Stimulated activated CD4-positive, alpha-beta T cell treated with anti-CD3 and anti-CD28 coated beads, Interleukin-12 subunit alpha, Interleukin-12 subunit beta, amount 100 ng/mL, for 48 hours (primary cell): ENCODE results near the gene ATF6.
"Not testable (repeated sequence)": the region's sequence is repeated elsewhere in the genome, so short reads cannot be mapped to it uniquely, and the experiment has no call there.

Experiments
- DNase-seq, 3 donors: peaks; one replicate each; pipeline ENCODE4 v3.0.0-alpha.2; 2020; ENCODE audit warnings: low read depth in 2 of 3, low spot score in 1 of 3

Gene ATF6

DNA sequence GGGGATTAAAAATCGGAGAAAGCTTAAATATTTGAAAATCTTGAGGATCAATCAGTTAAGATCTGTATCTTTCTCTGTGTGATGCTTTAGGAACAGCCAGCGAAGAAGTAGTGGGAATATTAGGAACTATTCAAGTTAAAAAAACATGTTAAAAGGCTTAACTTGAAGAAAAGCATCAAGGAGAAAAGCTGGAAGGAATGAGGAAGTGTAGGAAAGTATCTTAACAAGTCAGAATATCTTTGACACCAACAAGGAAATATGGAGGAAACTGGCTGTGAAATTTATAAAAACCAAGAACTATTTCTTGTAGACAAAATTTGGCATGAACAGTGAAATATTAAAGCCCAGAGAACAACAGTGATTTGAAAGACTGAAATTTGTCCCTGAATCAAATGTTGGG is 60.4 kb downstream of the ATF6 start:
- no peak for DNase-seq

DNA sequence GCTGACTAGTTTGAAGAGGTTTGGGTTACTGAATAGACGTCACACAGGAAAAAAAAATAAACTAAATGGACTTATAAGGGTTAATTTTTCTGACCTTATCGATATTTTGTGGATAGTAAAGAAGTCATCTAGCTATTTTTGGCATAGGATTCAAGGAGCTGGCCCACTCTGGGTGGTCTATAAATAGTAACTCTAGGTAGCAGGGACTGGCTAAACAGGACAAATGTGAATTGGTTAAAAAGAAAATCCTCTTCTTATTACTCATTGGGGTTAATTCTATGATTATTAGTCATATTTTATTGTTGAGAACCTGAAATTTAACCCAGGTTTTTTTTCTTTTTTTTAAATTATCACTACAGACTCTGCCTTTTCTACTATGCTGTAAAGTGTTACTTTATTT is 61.7 kb downstream of the ATF6 start:
- no peak for DNase-seq

DNA sequence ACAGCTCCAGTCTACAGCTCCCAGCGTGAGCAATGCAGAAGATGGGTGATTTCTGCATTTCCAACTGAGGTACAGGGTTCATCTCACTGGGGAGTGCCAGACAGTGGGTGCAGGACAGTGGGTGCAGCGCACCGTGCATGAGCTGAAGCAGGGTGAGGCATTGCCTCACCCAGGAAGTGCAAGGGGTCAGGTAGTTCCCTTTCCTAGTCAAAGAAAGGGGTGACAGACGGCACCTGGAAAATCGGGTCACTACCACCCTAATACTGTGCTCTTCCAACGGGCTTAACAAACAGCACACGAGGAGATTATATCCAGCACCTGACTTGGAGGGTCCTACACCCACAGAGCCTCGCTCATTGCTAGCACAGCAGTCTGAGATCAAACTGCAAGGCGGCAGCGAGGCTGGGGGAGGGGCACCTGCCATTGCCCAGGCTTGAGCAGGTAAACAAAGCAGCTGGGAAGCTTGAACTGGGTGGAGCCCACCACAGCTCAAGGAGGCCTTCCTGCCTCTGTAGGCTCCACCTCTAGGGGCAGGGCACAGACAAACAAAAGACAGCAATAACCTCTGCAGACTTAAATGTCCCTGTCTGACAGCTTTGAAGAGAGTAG is 66.3 kb downstream of the ATF6 start:
- not testable (repeated sequence) for DNase-seq

DNA sequence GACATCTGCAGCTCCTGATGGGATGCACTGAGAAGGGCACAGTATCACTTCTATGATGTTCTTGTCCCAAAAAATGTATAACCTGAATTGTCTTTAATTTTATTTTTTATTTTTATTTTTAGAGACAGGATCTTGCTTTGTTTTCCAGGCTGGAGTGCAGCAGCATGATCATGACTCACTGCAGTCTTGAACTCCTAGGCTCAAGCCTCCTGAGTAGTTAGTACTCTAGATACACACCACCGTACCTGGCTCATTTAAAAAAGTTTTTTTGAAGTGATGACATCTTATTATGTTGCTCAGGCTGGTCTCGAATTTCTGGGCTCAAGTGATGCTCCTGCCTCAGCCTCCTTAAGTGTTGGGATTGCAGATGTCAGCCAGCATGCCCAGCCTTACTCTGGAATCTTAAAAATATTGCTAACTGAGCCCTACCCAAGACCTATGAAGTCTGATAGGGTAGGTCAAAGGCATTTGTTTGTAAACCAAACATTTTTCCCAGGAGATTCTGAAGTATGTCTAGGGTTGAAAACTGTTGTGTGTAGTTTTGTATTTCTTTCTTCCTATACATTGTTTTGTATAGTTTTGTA is 68.9 kb downstream of the ATF6 start:
- no peak for DNase-seq

DNA sequence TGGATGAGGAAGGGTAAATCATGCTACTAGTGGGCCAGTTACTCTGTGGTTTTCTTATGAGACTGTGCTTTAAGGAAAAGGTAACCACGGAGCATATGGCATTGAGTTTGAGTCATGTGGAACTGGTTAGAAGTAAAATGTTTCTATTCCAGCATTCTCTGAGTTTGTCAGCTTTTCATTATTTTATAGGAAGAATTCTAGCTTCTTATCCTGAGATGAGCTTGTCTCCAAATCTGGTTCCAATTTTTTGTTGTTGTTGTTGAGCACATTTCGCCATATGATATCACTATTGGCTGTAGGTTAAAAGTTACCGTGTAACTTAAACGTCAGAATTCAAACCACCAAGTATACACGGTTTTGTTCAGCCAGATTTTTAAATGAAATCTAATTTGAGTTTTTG is 69.9 kb downstream of the ATF6 start:
- DNase-seq = no peak

DNA sequence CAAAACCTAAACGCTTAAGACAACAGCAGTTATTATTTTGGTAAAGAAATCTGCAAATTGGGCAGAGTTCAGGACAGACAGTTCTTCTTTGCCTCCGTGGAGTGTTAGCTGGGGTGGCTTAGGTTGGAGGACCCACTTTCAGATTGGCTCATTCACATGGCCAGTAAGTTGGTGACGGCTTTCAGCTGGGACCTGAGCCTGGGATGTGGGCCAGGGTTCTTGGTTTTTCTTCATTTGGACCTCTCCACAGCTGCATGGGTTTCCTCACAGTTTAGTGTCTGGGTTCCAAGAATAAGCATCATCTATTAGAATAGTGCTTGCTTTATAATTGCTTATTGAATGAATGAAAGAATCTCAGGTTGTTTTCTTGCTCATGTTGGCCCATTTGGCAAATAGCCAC is 72.2 kb downstream of the ATF6 start:
- DNase-seq = no peak

DNA sequence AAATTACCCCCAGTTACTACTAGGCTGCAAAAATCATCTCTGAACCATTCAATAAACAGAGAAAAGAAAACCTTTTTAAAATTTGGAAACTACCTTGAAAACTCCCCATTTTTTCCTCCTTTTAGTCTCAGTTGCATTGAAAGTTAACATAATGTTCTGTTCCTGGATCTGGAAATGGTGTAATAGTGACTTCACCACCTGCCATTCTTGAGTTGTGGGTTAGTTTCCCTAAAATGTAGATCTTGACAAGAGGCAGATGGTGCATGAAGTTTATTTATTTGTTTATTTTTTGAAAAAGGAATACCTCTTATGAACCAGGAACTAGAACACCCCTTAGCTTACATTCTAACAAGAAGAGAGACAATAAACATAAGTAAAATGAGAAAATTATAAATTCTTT is 72.8 kb downstream of the ATF6 start:
- no peak for DNase-seq

DNA sequence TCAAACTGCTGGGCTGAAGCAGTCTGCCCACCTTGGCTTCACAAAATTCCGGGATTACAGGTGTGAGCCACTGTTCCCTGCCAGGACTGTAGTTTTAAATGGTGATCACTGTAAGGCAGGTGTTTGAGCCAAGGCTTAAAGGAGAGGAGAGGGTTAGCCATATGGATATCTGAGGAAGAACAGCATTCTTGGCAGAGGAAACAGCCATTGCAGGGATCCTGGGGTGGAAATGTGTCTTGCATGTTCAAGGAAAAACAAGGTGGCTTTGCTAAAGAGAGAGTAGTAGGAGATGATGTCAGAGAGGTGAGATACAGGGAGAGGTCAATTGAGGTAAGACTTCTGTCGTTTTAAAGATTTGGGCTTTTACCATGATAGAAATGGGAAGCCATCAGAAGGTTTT is 73.5 kb downstream of the ATF6 start:
- DNase-seq = no peak

DNA sequence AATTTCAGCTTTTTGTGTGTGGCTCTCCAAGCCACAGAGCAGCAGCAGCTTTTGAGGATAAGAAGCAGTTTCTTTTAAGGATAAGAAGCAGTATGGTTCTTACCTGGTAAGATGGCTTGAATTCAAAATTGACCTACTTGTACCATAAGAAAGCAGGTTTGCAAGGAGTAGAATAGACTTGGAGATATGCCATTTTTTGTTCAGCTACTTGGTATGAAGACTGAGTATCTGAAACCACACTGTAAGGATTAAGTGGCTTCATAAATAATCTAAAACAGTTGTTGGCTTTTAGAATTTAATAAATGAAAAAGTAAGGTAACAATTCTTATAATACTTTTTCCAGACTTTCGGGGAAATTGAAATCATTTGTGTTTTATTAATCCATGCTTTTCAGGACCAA is 74.2 kb downstream of the ATF6 start:
- no peak for DNase-seq

DNA sequence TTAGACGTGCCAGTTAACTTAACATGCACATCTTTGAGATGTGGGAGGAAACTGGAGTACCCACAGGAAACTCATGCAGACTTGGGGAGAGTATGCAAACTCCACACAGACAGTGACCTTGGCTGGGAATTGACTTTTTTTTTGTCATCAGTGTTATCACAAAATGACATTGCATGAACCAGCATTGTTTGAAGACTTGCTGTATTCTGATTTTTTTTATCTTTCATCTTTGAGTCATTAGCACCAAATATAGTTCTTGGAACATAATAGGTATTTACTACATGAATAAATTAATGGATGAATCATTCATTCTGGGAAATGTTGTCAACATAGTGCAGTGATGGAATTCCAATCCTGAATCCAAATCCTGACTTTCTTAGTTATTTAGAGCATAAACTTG is 77.0 kb downstream of the ATF6 start:
- no peak for DNase-seq

DNA sequence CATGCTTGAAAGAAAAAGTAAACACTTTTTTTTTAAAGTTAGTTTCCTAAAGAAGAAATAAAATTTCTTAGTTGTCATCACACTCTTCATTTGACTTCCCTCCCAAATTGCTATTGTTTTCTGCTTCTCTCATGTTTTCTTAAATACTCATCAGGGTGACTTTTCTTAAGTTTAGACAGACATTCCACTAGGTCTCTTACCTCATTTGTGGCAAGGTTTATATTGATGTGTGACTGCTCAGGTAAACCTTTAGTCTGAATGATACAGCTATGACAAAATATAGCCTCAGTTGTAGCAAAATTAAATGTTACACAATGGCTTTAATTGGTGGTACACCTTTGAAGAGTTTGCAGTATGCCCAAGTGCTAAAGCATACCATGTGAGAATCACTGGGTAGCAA is 78.6 kb downstream of the ATF6 start:
- no peak for DNase-seq

DNA sequence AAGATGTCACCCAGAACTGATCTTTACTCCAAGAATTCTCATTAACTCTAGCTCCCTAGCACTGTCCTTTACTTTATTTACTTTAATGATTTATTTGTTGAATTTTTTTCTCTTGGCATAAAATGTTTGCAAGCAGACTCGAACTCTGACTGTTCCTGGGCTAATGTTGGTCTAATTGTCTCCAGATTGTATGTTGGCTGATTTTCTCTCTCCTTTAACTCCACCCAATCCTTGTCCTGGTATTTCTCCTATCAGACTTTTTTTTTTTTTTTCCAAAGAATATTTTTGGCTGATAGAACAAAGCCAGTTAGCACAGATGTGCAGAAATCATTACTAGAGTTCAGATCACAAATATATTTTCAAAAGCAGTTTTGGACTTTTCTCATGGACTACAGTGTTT is 82.6 kb downstream of the ATF6 start:
- no peak for DNase-seq

DNA sequence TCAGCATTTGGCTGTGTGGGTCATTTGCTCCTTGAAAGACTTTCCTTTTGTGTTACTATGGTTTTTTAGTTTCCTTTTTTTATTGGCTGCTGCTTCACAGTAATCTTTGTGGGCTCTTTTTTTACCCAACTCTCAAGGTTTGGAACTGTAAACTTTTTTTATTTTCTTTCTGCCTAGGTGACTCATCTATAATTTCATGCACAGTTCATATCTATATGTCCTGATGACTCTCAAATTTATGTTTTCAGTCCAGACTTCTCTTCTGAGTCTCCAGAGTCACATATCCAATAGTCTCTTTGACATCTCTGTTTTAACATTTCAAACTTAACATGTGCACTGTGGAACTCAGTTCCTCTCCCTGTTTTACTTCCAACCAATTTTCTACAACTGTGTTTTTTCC is 83.4 kb downstream of the ATF6 start:
- DNase-seq = no peak

DNA sequence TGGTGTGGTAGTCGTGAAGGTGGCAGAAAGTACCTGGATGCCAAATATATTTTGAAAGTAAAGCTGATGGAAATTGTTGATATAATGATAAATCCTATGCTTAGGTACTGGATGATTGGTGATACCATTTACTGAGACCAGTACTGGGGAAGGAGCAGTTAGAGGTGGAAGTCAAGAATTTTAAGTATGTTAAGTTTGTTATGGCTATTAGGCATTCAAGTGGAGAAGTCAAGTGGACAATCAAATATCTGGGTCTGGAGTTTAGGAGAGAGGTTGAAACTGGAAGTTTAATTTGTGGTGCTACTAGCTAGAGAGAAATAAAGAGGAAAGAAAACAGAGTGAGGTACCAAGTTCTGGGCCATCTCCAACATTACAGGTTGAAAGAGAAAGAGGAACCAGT is 89.1 kb downstream of the ATF6 start:
- DNase-seq = no peak

DNA sequence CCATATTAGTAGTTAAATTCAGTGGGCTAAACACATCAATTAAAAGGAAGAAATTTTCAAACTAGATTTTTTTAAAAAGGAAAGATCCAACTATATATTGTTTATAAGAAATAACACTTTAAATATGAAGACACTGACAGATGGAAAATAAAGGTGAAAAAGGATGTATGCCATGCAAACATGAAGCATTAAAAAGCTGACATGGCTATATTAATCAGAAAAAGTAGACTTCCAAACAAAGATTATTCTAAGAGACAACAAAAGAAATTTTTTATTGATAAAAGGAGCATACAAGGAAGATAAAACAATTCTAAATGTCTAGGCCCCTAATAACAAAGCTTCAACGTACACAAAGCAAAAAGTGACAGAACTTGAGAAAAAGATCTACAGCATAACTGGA is 92.2 kb downstream of the ATF6 start:
- DNase-seq = no peak

DNA sequence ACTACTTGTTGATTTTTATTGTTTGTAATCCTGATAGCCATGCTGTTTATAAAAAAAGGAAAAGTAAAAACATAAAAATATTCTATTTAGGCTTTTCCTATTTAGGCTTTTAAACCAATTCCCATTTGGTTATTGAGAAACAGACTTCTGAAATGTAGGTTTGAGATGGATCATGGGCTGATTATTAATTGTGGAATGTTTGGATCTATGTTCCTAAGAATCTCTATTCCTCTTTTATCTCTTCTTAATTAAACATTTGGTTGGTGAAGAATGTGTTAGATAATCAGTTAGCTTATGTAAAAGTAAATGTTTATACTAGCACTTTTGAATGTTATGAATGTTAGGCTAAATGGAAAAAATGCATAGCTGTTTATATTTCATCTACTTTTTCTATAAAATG is 97.4 kb downstream of the ATF6 start:
- DNase-seq = no peak

DNA sequence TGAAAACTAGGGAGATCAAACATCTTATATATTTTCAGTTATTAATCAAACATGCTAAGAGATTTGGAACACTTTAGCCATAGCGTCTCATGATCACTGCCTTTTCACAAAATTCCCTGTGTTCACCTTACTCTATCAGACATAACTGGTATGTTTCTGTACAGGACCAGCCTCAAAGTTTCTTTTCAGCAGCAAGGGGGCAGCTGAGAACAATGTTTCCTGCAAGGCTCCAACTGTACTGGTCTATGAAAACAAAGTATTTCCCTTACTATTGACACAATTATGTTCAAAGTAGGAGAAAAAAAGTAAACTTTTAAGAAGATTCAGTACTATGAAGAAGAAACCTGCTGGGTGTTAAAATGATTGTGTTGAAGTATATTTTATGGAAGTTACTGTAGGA is 98.5 kb downstream of the ATF6 start:
- no peak for DNase-seq

DNA sequence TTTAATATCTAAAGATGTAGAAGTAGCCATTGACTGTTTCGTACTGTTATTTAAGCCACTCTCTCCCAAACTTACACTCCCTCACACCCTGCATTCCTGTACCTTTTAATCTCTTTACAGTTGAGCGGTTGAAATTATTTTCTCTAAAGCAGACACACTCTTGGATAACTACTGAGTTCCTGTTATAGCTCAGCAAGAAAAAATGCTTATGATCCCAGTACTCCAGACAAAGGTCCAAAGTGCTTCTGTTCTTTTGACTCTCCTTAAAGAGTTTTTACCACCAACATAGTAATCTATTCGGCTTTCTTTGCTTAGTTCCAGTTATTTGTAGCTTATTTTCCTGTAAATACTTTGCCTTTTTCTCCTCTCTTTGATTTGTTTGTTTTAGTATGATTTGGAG is 100.1 kb downstream of the ATF6 start:
- DNase-seq = no peak

DNA sequence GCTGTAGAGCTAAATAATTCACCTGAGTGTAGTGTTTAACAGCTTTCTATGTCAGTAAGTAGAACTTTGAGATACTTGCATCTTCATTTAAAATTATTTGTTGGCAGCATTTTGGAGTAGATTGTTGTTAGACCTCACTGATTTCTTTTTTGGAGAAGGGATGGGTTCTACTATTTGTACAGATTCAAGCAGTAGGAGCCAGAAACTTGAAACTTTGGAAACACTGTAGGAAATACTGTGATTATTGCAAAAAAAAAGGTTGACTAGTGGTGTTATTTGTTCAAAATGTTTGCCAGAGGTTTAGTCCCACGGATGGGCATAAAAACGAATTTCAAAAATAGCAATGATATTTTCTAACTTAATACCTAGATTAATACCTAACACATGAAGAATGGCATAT is 102.7 kb downstream of the ATF6 start:
- no peak for DNase-seq

DNA sequence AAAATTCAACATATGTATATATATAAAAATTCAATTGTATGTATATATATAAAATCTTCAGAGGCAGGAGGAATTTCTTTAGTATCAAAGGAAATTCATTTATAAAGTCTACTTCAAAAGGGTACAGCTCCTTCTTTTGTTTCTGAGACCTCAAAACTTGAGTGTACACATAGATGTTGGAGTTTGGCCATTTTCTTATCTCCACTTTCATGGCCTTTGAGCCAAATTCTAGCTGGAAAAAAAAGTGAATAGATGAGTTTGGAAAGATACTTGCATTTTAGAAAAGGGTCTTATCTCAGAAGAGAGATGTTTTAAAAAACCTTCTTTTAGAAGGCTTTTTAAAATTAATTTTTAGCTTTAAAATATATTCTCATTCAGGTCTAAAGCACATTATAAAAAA is 103.2 kb downstream of the ATF6 start:
- no peak for DNase-seq

DNA sequence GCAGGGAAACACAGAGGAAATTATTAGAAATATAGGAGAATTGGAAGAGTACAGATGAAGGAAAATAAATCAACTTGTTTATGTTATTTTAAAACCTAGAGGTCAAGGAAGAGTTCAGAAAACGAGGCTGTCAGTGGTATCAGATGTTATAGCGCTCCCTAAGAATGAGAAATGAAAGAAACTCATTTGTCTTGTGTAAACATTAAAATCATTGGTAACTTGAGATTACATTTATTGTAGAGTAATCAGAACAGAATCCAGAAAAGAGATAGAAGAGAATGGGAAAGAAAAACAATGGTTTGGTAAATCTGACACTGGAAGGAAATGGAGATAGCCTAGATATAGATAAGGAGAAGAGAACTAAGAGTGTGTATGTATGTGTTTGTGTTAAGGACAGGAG is 106.4 kb downstream of the ATF6 start:
- DNase-seq = no peak

DNA sequence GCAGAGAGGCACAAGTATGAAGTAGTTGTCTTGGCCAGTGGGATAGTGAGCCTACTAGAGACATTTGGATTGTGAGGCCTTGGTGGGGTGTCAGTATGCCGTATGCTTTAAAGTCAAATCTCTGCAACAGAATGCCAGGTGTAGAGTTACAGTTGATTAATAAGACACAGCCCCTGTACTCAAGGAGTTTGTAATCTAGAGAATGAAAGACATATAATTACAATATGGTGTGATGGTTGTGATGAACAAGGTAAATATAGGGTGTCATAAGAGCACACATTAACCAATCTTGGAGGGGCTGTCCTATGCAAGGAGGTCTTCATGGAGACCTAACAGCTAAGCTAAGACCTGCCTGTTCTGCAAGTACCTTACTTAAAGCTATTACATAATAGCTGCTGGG is 113.1 kb downstream of the ATF6 start:
- no peak for DNase-seq

DNA sequence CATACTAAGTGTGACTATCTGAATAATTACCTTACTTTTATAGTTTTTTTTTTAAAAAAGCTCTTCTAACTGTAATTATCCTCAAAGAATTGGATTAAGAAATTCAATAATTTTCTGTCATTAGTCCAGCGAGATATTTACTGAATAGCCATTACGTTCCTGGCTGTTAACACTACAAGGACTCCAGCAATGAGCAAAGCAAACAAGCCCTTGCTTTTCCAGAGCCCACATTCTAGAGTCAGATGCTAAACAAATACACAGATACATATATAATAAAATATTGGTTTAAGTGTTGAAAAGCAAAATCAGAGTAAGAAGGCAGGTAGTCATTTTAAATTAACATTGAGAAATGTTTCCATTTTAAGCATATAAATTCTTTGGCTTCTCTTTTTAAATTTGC is 118.4 kb downstream of the ATF6 start:
- no peak for DNase-seq

DNA sequence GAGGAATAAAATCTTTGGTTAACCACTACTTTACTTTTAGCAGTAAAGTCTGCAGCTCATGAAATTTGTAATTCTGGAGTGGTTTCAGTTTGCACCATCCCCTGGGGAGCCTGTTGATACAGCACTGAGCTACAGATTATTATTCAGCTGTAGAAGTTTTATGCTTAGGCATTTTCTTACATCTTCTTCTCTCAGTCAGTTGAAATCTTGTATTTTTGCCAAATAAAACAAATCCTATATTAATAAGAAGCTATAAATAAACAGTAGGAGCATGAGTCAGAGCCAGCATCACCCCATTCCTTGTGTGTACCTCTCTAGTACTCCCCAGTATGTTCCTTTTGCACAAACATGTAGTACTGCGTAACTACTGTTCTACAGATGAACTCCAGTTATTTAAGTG is 118.9 kb downstream of the ATF6 start:
- DNase-seq = no peak
